ENCODE data around the gene LRBA. TPM values are rescaled to one million over a fixed set of nuclear protein-coding genes. Genes with fewer than 3 reads are reported as not detected.

LRBA gene
- total and polyA plus RNA-seq, 9 of the 15 experiments (the other 6 are each of a cell fraction or from before 2014, with no cell fraction given) = 24.2 to 88.7 (median 59.7) TPM

GRCh38 chr4:150997141-150997540 is 17.9 kb downstream of the LRBA start (continued):
- TF ChIP-seq RFX7 (CRISPR knock-in tag; IDR thresholded peaks at IDR 0.05) = no peak
- TF ChIP-seq, protein P1, sequence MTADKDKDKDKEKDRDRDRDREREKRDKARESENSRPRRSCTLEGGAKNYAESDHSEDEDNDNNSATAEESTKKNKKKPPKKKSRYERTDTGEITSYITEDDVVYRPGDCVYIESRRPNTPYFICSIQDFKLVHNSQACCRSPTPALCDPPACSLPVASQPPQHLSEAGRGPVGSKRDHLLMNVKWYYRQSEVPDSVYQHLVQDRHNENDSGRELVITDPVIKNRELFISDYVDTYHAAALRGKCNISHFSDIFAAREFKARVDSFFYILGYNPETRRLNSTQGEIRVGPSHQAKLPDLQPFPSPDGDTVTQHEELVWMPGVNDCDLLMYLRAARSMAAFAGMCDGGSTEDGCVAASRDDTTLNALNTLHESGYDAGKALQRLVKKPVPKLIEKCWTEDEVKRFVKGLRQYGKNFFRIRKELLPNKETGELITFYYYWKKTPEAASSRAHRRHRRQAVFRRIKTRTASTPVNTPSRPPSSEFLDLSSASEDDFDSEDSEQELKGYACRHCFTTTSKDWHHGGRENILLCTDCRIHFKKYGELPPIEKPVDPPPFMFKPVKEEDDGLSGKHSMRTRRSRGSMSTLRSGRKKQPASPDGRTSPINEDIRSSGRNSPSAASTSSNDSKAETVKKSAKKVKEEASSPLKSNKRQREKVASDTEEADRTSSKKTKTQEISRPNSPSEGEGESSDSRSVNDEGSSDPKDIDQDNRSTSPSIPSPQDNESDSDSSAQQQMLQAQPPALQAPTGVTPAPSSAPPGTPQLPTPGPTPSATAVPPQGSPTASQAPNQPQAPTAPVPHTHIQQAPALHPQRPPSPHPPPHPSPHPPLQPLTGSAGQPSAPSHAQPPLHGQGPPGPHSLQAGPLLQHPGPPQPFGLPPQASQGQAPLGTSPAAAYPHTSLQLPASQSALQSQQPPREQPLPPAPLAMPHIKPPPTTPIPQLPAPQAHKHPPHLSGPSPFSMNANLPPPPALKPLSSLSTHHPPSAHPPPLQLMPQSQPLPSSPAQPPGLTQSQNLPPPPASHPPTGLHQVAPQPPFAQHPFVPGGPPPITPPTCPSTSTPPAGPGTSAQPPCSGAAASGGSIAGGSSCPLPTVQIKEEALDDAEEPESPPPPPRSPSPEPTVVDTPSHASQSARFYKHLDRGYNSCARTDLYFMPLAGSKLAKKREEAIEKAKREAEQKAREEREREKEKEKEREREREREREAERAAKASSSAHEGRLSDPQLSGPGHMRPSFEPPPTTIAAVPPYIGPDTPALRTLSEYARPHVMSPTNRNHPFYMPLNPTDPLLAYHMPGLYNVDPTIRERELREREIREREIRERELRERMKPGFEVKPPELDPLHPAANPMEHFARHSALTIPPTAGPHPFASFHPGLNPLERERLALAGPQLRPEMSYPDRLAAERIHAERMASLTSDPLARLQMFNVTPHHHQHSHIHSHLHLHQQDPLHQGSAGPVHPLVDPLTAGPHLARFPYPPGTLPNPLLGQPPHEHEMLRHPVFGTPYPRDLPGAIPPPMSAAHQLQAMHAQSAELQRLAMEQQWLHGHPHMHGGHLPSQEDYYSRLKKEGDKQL (CRISPR knock-in tag; IDR thresholded peaks at IDR 0.05; ENCODE audit: borderline replicate concordance) = no peak
- no peak for TF ChIP-seq CC2D1A (IDR thresholded peaks at IDR 0.05)
- no peak for TF ChIP-seq GATA2 (CRISPR knock-in tag; IDR thresholded peaks at IDR 0.05)

- H4K20me1 ChIP-seq (replicated peaks; ENCODE audit: control insufficient read depth, insufficient read depth, low read length) = no peaks in the 10 kb centered on the region
- peaks cover 99% of the 10 kb centered on the region for H3K79me2 ChIP-seq (ENCODE audit: control insufficient read depth, insufficient read depth, low read length)
- ATAC-seq (no peak), FAIRE-seq (no peak), DNase-seq (ENCODE audit: extremely low read depth in 1 of 4, low spot score in 3 of 4) (no peak)
- H3K9ac ChIP-seq (ENCODE audit: insufficient read depth in 1 of 2, low read depth in 2 of 2, low read length in 2 of 2) = no peak overlapping the region
- no peaks in the 10 kb centered on the region for H3K9me1 ChIP-seq (ENCODE audit: control insufficient read depth, insufficient read depth, low read length)
- no peak overlapping the region for H3K4me3 ChIP-seq
- BruUV-seq (replicated peaks) = no TSS peak
- H3K27me3 ChIP-seq (ENCODE audit: control insufficient read depth in 2 of 2, insufficient read depth in 2 of 2, low read length in 2 of 2) = no peaks in the 10 kb centered on the region
- intact Hi-C loops (cut with micrococcal nuclease) = no loop called here
- no peak overlapping the region for H3K4me2 ChIP-seq (ENCODE audit: insufficient read depth, low read length)
- ChIA-PET CTCF (ENCODE audit: low intra/inter-chr PET ratio) (no interaction called here), POLR2A (no interaction called here)
- H3K4me1 ChIP-seq (replicated peaks in 1 of 2; ENCODE audit: control insufficient read depth in 2 of 2, insufficient read depth in 2 of 2, low read length in 2 of 2) = peaks cover 0 to 5% of the 10 kb centered on the region in 2 experiments; a peak in 2 of 5 replicates
- no peak overlapping the region for H3K27ac ChIP-seq (ENCODE audit: extremely low read depth, low read depth, low read length)
- 80% methylated on average over 2 of the region's 2 CpGs for WGBS (ENCODE audit: insufficient coverage, low coverage, missing lambda C conversion rate)
- no peak overlapping the region for H2AFZ ChIP-seq (ENCODE audit: low read depth, low read length)
- peaks cover 4% of the 10 kb centered on the region; the same call in 1 of the 2 replicates for H3K9me3 ChIP-seq (replicated peaks; ENCODE audit: control insufficient read depth, insufficient read depth, low read depth, low read length)
- peaks cover 6% of the 10 kb centered on the region; the same call in 2 of the 3 replicates for H3K36me3 ChIP-seq (ENCODE audit: control insufficient read depth, insufficient read depth, low read length)
- in situ Hi-C loops (cut with MboI) = no loop called here
- TF ChIP-seq, protein P2, sequence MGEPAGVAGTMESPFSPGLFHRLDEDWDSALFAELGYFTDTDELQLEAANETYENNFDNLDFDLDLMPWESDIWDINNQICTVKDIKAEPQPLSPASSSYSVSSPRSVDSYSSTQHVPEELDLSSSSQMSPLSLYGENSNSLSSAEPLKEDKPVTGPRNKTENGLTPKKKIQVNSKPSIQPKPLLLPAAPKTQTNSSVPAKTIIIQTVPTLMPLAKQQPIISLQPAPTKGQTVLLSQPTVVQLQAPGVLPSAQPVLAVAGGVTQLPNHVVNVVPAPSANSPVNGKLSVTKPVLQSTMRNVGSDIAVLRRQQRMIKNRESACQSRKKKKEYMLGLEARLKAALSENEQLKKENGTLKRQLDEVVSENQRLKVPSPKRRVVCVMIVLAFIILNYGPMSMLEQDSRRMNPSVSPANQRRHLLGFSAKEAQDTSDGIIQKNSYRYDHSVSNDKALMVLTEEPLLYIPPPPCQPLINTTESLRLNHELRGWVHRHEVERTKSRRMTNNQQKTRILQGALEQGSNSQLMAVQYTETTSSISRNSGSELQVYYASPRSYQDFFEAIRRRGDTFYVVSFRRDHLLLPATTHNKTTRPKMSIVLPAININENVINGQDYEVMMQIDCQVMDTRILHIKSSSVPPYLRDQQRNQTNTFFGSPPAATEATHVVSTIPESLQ (CRISPR knock-in tag; IDR thresholded peaks at IDR 0.05) = no peak
- TF ChIP-seq PHB2 (IDR thresholded peaks at IDR 0.05; ENCODE audit: low read depth) (no peak), POLR2AphosphoS2 (IDR thresholded peaks at IDR 0.05; ENCODE audit: low read length) (no peak), ZMIZ1 (IDR thresholded peaks at IDR 0.05; ENCODE audit: low read depth in 2 of 2, low read length in 2 of 2) (no peak)
- TF ChIP-seq, protein P3, sequence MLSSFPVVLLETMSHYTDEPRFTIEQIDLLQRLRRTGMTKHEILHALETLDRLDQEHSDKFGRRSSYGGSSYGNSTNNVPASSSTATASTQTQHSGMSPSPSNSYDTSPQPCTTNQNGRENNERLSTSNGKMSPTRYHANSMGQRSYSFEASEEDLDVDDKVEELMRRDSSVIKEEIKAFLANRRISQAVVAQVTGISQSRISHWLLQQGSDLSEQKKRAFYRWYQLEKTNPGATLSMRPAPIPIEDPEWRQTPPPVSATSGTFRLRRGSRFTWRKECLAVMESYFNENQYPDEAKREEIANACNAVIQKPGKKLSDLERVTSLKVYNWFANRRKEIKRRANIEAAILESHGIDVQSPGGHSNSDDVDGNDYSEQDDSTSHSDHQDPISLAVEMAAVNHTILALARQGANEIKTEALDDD (IDR thresholded peaks at IDR 0.05) = no peak
These were observed 20.4 kb downstream of the LRBA start for GRCh38 chr4:150994721-150995120.

Measured in K562 (cell line).